Endodermal cell (in vitro differentiated cells): ENCODE results near the gene SH2D1A. TPM values are rescaled to one million over a fixed set of nuclear protein-coding genes. Genes with fewer than 3 reads are reported as not detected.

Experiments used
- DNase-seq: peaks from one replicate; pipeline ENCODE4 v3.0.0-alpha.2; 2017
- H3K27ac ChIP-seq: 2 replicates; pipeline ENCODE4 v1.5.1; 2013; ENCODE audit warnings: mild to moderate bottlenecking, low read depth, low read length, moderate library complexity
- H3K27me3 ChIP-seq: 2 replicates; pipeline ENCODE4 v1.6.1; 2013; ENCODE audit warnings: mild to moderate bottlenecking, low read length, moderate library complexity; ENCODE audit not compliant: insufficient read depth, control insufficient read depth, poor library complexity, severe bottlenecking
- H3K36me3 ChIP-seq: 2 replicates; pipeline ENCODE4 v1.7.0; 2013; ENCODE audit warnings: mild to moderate bottlenecking, low read length, moderate library complexity; ENCODE audit not compliant: control insufficient read depth, insufficient read depth
- H3K4me1 ChIP-seq: one replicate; pipeline ENCODE4 v1.7.0; 2013; ENCODE audit warnings: low read length; ENCODE audit not compliant: control insufficient read depth, insufficient read depth
- H3K4me3 ChIP-seq: 2 replicates; pipeline ENCODE4 v1.5.1; 2013; ENCODE audit warnings: mild to moderate bottlenecking, low read length, moderate library complexity
- H3K9ac ChIP-seq: 2 replicates; pipeline ENCODE4 v1.6.1; 2013; ENCODE audit warnings: mild to moderate bottlenecking, low read length, moderate library complexity; ENCODE audit not compliant: poor library complexity, severe bottlenecking; ENCODE audit errors: extremely low read depth
- H3K9me3 ChIP-seq: 2 replicates; pipeline ENCODE4 v1.6.1; 2013; ENCODE audit warnings: mild to moderate bottlenecking, low read length, moderate library complexity; ENCODE audit not compliant: control insufficient read depth
- H3K27ac Mint-ChIP-seq: 2 replicates; pipeline ENCODE4 v1.8.0; 2020; ENCODE audit warnings: mixed read lengths
- H3K27me3 Mint-ChIP-seq: 2 replicates; pipeline ENCODE4 v1.8.0; 2021; ENCODE audit warnings: mild to moderate bottlenecking, mixed read lengths; ENCODE audit not compliant: insufficient read depth
- H3K36me3 Mint-ChIP-seq: 2 replicates; pipeline ENCODE4 v1.8.0; 2020; ENCODE audit warnings: low read depth, mixed read lengths
- H3K4me1 Mint-ChIP-seq: 2 replicates; pipeline ENCODE4 v1.8.0; 2020; ENCODE audit warnings: mixed read lengths
- H3K4me3 Mint-ChIP-seq: 2 replicates; pipeline ENCODE4 v1.8.0; 2020; ENCODE audit warnings: mild to moderate bottlenecking, moderate library complexity, mixed read lengths
- H3K9me3 Mint-ChIP-seq: 2 replicates; pipeline ENCODE4 v1.8.0; 2020; ENCODE audit warnings: mild to moderate bottlenecking, mixed read lengths
- CTCF ChIP-seq: fragments of 200-600 bp; sonication (generic); conservative IDR thresholded peaks from 2 replicates; pipeline ENCODE4 v1.5.0; 2021; ENCODE audit warnings: antibody characterized with exemption, mild to moderate bottlenecking
- WGBS, 2 experiments: methylation state at CpG; one replicate each; pipeline versions ENCODE4 v1.1.5 to v1.1.7; 2013; ENCODE audit warnings: missing lambda C conversion rate in 2 of 2, mixed read lengths in 1 of 2; ENCODE audit not compliant: insufficient coverage in 1 of 2, insufficient read length in 1 of 2; 5-methylcytosine and 5-hydroxymethylcytosine counted together
- total RNA-seq, 2 donors: library from RNA; stranded (reverse); fragmentation: NEBNext Ultra II Directional in 1 of 2; extraction: Animal tissue kit (Norgen Biotek cat#: 25700) in 1 of 2; gene quantifications; 2 replicates in 1 of 2; 3 replicates in 1 of 2; pipeline ENCODE4 v1.2.1, GENCODE V29; 2021

The SH2D1A gene
- total RNA-seq, 2 donors from 2014 or later: not detected

DNA sequence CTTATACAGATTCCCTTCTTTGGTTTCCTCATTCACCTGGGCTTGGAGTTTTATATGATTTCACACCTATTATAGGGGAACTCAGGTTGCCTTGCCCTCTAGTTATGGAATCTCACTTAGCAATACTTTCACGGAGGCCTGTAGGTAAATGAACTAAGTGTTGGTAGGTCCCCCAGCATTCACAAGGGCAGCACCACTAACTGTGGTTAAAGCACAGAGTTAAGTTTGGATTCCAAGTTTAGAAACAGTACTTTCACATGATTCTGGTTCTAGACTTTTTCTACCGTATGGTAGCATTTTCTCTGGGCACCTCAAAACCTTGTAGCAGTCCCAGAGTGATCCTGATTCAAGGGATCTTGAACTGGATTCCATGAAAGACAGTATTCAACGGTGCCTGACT, 46.4 kb downstream of the SH2D1A start:
- Mint-ChIP-seq H3K27me3 (no peaks in the 10 kb centered on the region), H3K4me1 (no peaks in the 10 kb centered on the region), H3K9me3 (no peaks in the 10 kb centered on the region), H3K4me3 (no peak overlapping the region), H3K36me3 (no peaks in the 10 kb centered on the region), H3K27ac (no peak overlapping the region)
- H3K9ac ChIP-seq: no peak overlapping the region
- no peak for DNase-seq
- H3K27ac ChIP-seq: no peak overlapping the region
- H3K27me3 ChIP-seq: no peaks in the 10 kb centered on the region
- 94 to 100% methylated on average over 2 to 3 of the region's 3 CpGs for WGBS, 2 experiments
- no peaks in the 10 kb centered on the region for H3K36me3 ChIP-seq
- no peaks in the 10 kb centered on the region for H3K9me3 ChIP-seq
- no peak overlapping the region for H3K4me3 ChIP-seq
- TF ChIP-seq CTCF: no peak
- no peaks in the 10 kb centered on the region for H3K4me1 ChIP-seq

GRCh38 chrX:124393238-124393637, 46.9 kb downstream of the SH2D1A start:
- H3K9ac ChIP-seq: no peak overlapping the region
- TF ChIP-seq CTCF: no peak
- H3K27me3 ChIP-seq: no peaks in the 10 kb centered on the region
- WGBS, 2 experiments: no CpG with 5 or more reads among the region's 1 CpG
- H3K36me3 ChIP-seq: no peaks in the 10 kb centered on the region
- H3K4me3 ChIP-seq: no peak overlapping the region
- H3K4me1 Mint-ChIP-seq: no peaks in the 10 kb centered on the region
- no peaks in the 10 kb centered on the region for H3K4me1 ChIP-seq
- H3K9me3 Mint-ChIP-seq: no peaks in the 10 kb centered on the region
- H3K27ac Mint-ChIP-seq: no peak overlapping the region
- no peak for DNase-seq
- no peak overlapping the region for H3K27ac ChIP-seq
- no peaks in the 10 kb centered on the region for H3K9me3 ChIP-seq
- no peaks in the 10 kb centered on the region for H3K27me3 Mint-ChIP-seq
- no peak overlapping the region for H3K4me3 Mint-ChIP-seq
- H3K36me3 Mint-ChIP-seq: no peaks in the 10 kb centered on the region

GRCh38 chrX:124393659-124394058, 47.3 kb downstream of the SH2D1A start:
- Histone ChIP-seq H3K27ac (no peak overlapping the region), H3K9me3 (no peaks in the 10 kb centered on the region), H3K4me1 (no peaks in the 10 kb centered on the region), H3K9ac (no peak overlapping the region), H3K4me3 (no peak overlapping the region), H3K36me3 (no peaks in the 10 kb centered on the region), H3K27me3 (no peaks in the 10 kb centered on the region)
- Mint-ChIP-seq H3K9me3 (no peaks in the 10 kb centered on the region), H3K27me3 (no peaks in the 10 kb centered on the region), H3K36me3 (no peaks in the 10 kb centered on the region), H3K4me3 (no peak overlapping the region), H3K4me1 (no peaks in the 10 kb centered on the region), H3K27ac (no peak overlapping the region)
- DNase-seq: no peak
- 97 to 100% methylated on average over 1 to 2 of the region's 3 CpGs for WGBS, 2 experiments
- no peak for TF ChIP-seq CTCF
